Tibial artery (tissue), 4 donors: ENCODE data around the gene MAP6.
"Not testable (repeated sequence)": the region's sequence is repeated elsewhere in the genome, so short reads cannot be mapped to it uniquely, and the experiment has no call there.

ENCODE experiments used
- DNase-seq, 2 donors: peaks; one replicate each; pipeline ENCODE4 v3.0.0-alpha.2; 2019
- H3K27ac ChIP-seq, 2 donors: fragments of 200-600 bp; sonication (generic) in 1 of 2; 1 replicate in 1 of 2; 2 replicates in 1 of 2; pipeline ENCODE4 v1.5.1; 2018 to 2019; ENCODE audit warnings: mild to moderate bottlenecking in 1 of 2
- H3K27me3 ChIP-seq, 2 donors: fragments of 200-600 bp; sonication (generic) in 1 of 2; one replicate each; pipeline versions ENCODE4 v1.5.1 to v1.6.0; 2016 to 2019
- H3K36me3 ChIP-seq, 3 donors: fragments of 200-600 bp; sonication (generic) in 2 of 3; one replicate each; pipeline ENCODE4 v1.5.1; 2016 to 2019; ENCODE audit warnings: mild to moderate bottlenecking in 2 of 3
- H3K4me1 ChIP-seq, 4 donors: fragments of 200-600 bp; sonication (generic) in 2 of 4; 1 replicate in 3 of 4; 2 replicates in 1 of 4; pipeline ENCODE4 v1.5.1; 2016 to 2019
- H3K4me3 ChIP-seq, 2 donors: fragments of 200-600 bp; sonication (generic) in 1 of 2; 1 replicate in 1 of 2; 2 replicates in 1 of 2; pipeline ENCODE4 v1.5.1; 2018 to 2019; ENCODE audit warnings: mild to moderate bottlenecking in 2 of 2
- H3K9me3 ChIP-seq, 3 donors: fragments of 200-600 bp; sonication (generic) in 1 of 3; one replicate each; pipeline ENCODE4 v1.5.1; 2016 to 2019
- CTCF ChIP-seq, 2 experiments: fragments of 200-600 bp in 1 of 2; fragments of 450-650 bp in 1 of 2; IDR thresholded peaks; one replicate each; pipeline ENCODE4 v1.5.1; 2017 to 2019; ENCODE audit warnings: antibody characterized with exemption in 2 of 2, mild to moderate bottlenecking in 1 of 2, moderate library complexity in 1 of 2
- intact Hi-C: fragments of 100-400 bp; cut with DNase I; formaldehyde crosslinking; loops from one replicate; pipeline ENCODE4 v1.15.0; 2023; ENCODE audit warnings: low total_unique reads

The MAP6 gene

GRCh38 chr11:75591371-75591770 lies 77.5 kb downstream of the MAP6 start:
- H3K4me1 ChIP-seq, result no peaks in the 10 kb centered on the region
- no peak overlapping the region for H3K4me3 ChIP-seq
- H3K27me3 ChIP-seq, result no peaks in the 10 kb centered on the region
- no peaks in the 10 kb centered on the region for H3K9me3 ChIP-seq
- no peak overlapping the region for H3K27ac ChIP-seq
- intact Hi-C loops, result loop anchor here (10.0 kb wide), 1 partner anchor 83 kb away; no protein-coding TSS in a partner anchor
- TF ChIP-seq CTCF (IDR thresholded peaks at IDR 0.05), result no peak
- no peaks in the 10 kb centered on the region for H3K36me3 ChIP-seq
- DNase-seq, result no peak

- TF ChIP-seq CTCF (IDR thresholded peaks at IDR 0.05), result no peak
- intact Hi-C loops, result loop anchor here (10.0 kb wide), 1 partner anchor 85 kb away; no protein-coding TSS in a partner anchor
- Histone ChIP-seq H3K27me3 (no peaks in the 10 kb centered on the region), H3K9me3 (no peaks in the 10 kb centered on the region), H3K4me1 (no peaks in the 10 kb centered on the region), H3K4me3 (no peak overlapping the region), H3K36me3 (no peaks in the 10 kb centered on the region), H3K27ac (no peak overlapping the region)
- no peak for DNase-seq
These were observed 78.9 kb downstream of the MAP6 start for GRCh38 chr11:75589933-75590332.

- intact Hi-C loops, result no loop called here
- no peak for DNase-seq
- Histone ChIP-seq H3K4me3 (no peak overlapping the region), H3K27me3 (no peaks in the 10 kb centered on the region), H3K36me3 (no peaks in the 10 kb centered on the region), H3K27ac (no peak overlapping the region), H3K4me1 (peaks cover 0 to 9% (median 3%) of the 10 kb centered on the region in 4 donors), H3K9me3 (no peaks in the 10 kb centered on the region)
- no peak for TF ChIP-seq CTCF (IDR thresholded peaks at IDR 0.05)
These were observed 79.8 kb downstream of the MAP6 start for GRCh38 chr11:75589051-75589450.

- Histone ChIP-seq H3K4me1 (peaks cover 0 to 14% (median 5%) of the 10 kb centered on the region in 4 donors), H3K4me3 (no peak overlapping the region), H3K27ac (no peak overlapping the region), H3K36me3 (no peaks in the 10 kb centered on the region), H3K9me3 (no peaks in the 10 kb centered on the region), H3K27me3 (no peaks in the 10 kb centered on the region)
- DNase-seq, result no peak
- TF ChIP-seq CTCF (IDR thresholded peaks at IDR 0.05), result no peak
- intact Hi-C loops, result no loop called here
These were observed 80.8 kb downstream of the MAP6 start for GRCh38 chr11:75588051-75588481.

- no peak for DNase-seq
- TF ChIP-seq CTCF (IDR thresholded peaks at IDR 0.05), result no peak
- H3K4me3 ChIP-seq, result no peak overlapping the region
- intact Hi-C loops, result no loop called here
- peaks cover 0 to 16% (median 7%) of the 10 kb centered on the region in 4 donors for H3K4me1 ChIP-seq
- no peak overlapping the region for H3K27ac ChIP-seq
- no peaks in the 10 kb centered on the region for H3K36me3 ChIP-seq
- H3K27me3 ChIP-seq, result no peaks in the 10 kb centered on the region
- no peaks in the 10 kb centered on the region for H3K9me3 ChIP-seq
These were observed 82.4 kb downstream of the MAP6 start for GRCh38 chr11:75586395-75586794.

GRCh38 chr11:75585293-75585670 lies 83.6 kb downstream of the MAP6 start:
- Histone ChIP-seq H3K27ac (peak overlapping the region in 1 of 2 donors; percentile 99), H3K4me3 (no peak overlapping the region), H3K36me3 (no peaks in the 10 kb centered on the region), H3K4me1 (peaks cover 0 to 16% (median 7%) of the 10 kb centered on the region in 4 donors), H3K9me3 (no peaks in the 10 kb centered on the region), H3K27me3 (no peaks in the 10 kb centered on the region)
- intact Hi-C loops, result no loop called here
- no peak for DNase-seq
- no peak for TF ChIP-seq CTCF (IDR thresholded peaks at IDR 0.05)

- H3K27me3 ChIP-seq, intact Hi-C loops, DNase-seq, H3K4me3 ChIP-seq, H3K36me3 ChIP-seq, H3K9me3 ChIP-seq: not testable (repeated sequence)
- Histone ChIP-seq H3K4me1 (peaks cover 0 to 16% (median 7%) of the 10 kb centered on the region in 4 donors), H3K27ac (peak overlapping the region; percentile 93 to 99)
These were observed 84.1 kb downstream of the MAP6 start for GRCh38 chr11:75584659-75585292.
